Keratinocyte (primary cell): ENCODE data around the gene KLHL6. TPM values are rescaled to one million over a fixed set of nuclear protein-coding genes. Genes with fewer than 3 reads are reported as not detected.

Experiments
- DNase-seq: peaks from one replicate; pipeline ENCODE4 v3.0.0-alpha.2; 2011; ENCODE audit warnings: low read depth, missing footprints, low spot score
- FAIRE-seq: peaks from 2 replicates; lab custom pipeline; 2011; peaks lifted over from hg19 to GRCh38; lab: Jason Lieb, UNC
- H2AFZ ChIP-seq: 2 replicates; pipeline ENCODE4 v1.6.0; 2012; ENCODE audit warnings: low read length, control low read depth, inconsistent platforms; ENCODE audit not compliant: control insufficient read depth
- H3K27ac ChIP-seq: 2 replicates; pipeline ENCODE4 v1.5.1; 2011; ENCODE audit warnings: low read length; ENCODE audit not compliant: control insufficient read depth, insufficient read depth
- H3K27me3 ChIP-seq: 3 replicates; pipeline ENCODE4 v1.6.0; 2011; ENCODE audit warnings: low read length; ENCODE audit not compliant: control insufficient read depth, insufficient read depth; ENCODE audit errors: extremely low read depth
- H3K36me3 ChIP-seq, 2 experiments: 2 replicates in 1 of 2; 3 replicates in 1 of 2; pipeline ENCODE4 v1.5.1; 2011; ENCODE audit warnings: low read length in 2 of 2, mild to moderate bottlenecking in 1 of 2; ENCODE audit not compliant: control insufficient read depth in 2 of 2, insufficient read depth in 2 of 2; ENCODE audit errors: extremely low read depth in 1 of 2
- H3K4me1 ChIP-seq: 3 replicates; pipeline ENCODE4 v1.5.1; 2011; ENCODE audit warnings: low read length; ENCODE audit not compliant: control insufficient read depth, insufficient read depth; ENCODE audit errors: extremely low read depth
- H3K4me2 ChIP-seq: 3 replicates; pipeline ENCODE4 v1.6.0; 2011; ENCODE audit warnings: low read depth, low read length; ENCODE audit not compliant: control insufficient read depth, insufficient read depth; ENCODE audit errors: extremely low read depth
- H3K4me3 ChIP-seq, 3 experiments: fragments of 200-600 bp in 1 of 3; sonication (generic) in 1 of 3; 2 replicates in 2 of 3; 3 replicates in 1 of 3; pipeline ENCODE4 v1.5.1; 2011 to 2016; ENCODE audit warnings: low read length in 3 of 3, mild to moderate bottlenecking in 3 of 3, control low read depth in 2 of 3, inconsistent platforms in 1 of 3, low read depth in 1 of 3, mixed read lengths in 1 of 3, mixed run types in 1 of 3, moderate library complexity in 1 of 3; ENCODE audit not compliant: control insufficient read depth in 2 of 3, insufficient read depth in 2 of 3; ENCODE audit errors: extremely low read depth in 1 of 3
- H3K79me2 ChIP-seq: 2 replicates; pipeline ENCODE4 v1.6.0; 2012; ENCODE audit warnings: low read length; ENCODE audit not compliant: control insufficient read depth, insufficient read depth
- H3K9ac ChIP-seq: 3 replicates; pipeline ENCODE4 v1.6.0; 2011; ENCODE audit warnings: low read length; ENCODE audit not compliant: control insufficient read depth, insufficient read depth; ENCODE audit errors: extremely low read depth
- H3K9me1 ChIP-seq: 3 replicates; pipeline ENCODE4 v1.6.0; 2011; ENCODE audit warnings: low read length; ENCODE audit not compliant: control insufficient read depth, insufficient read depth; ENCODE audit errors: extremely low read depth
- H3K9me3 ChIP-seq: 2 replicates; pipeline ENCODE4 v1.5.1; 2012; ENCODE audit warnings: low read depth, low read length; ENCODE audit not compliant: control insufficient read depth
- H4K20me1 ChIP-seq: 3 replicates; pipeline ENCODE4 v1.6.0; 2011; ENCODE audit warnings: low read length; ENCODE audit not compliant: control insufficient read depth, insufficient read depth; ENCODE audit errors: extremely low read depth
- EZH2 ChIP-seq: IDR thresholded peaks from one replicate; pipeline ENCODE4 v1.6.1; 2012; ENCODE audit warnings: inconsistent platforms, mild to moderate bottlenecking, low read length, moderate library complexity
- dilution Hi-C: fragments of 300-500 bp; cut with MboI; formaldehyde crosslinking; loops from one replicate; pipeline ENCODE4 v1.7.0; 2020; ENCODE audit warnings: low sequenced_read_pairs; ENCODE audit not compliant: extremely low pct_ligation_motif_present
- polyA plus RNA-seq, 5 experiments: library from polyadenylated mRNA; depleted of rRNA in 3 of 5; stranded (reverse) in 3 of 5; stranded (forward) in 1 of 5; unstranded in 1 of 5; fragments of >200 nt; gene quantifications; 1 replicate in 1 of 5; 2 replicates in 3 of 5; 3 replicates in 1 of 5; pipeline versions ENCODE4 v1.2.1 to v1.2.3, GENCODE V29; 2011 to 2012; ENCODE audit warnings: missing spikeins in 2 of 5, low read depth in 1 of 5, low replicate concordance in 1 of 5
- TF ChIP-seq, protein P1 (sequence below), 3 experiments: IDR thresholded peaks in 1 of 3; conservative IDR thresholded peaks in 1 of 3; optimal IDR thresholded peaks in 1 of 3; 2 replicates in 2 of 3; 3 replicates in 1 of 3; pipeline versions ENCODE3 to v1.5.1; 2011; ENCODE audit warnings: low read length in 3 of 3, mild to moderate bottlenecking in 3 of 3, moderate library complexity in 2 of 3, control low read depth in 1 of 3, inconsistent platforms in 1 of 3; ENCODE audit not compliant: insufficient read depth in 2 of 3; ENCODE audit errors: extremely low read depth in 1 of 3

The KLHL6 gene
- polyA plus RNA-seq, 1 donor (not counting 4 experiments of a cell fraction or from before 2014, with no cell fraction given): 0.10 TPM

DNA sequence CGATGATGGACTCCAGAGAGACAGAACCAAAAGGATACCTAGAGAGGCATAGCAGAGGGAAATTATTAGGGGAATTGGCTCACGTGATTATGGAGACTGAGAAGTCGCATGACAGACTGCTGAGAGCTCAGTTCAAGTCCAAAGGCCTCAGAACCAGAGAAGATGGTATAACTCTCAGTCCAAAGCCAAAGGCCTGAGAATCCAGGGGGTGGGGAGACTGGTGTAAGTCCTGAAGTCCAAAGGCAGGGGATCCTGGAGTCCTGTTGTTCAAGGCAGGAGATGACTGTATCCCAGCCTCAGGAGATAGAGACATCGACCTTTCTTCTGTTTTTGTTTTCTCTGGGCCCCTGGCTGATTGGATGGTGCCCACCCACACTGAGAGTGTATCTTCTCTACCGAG lies 1.2 kb upstream of the KLHL6 start:
- H3K4me1 ChIP-seq: no peaks in the 10 kb centered on the region
- no peak overlapping the region for H3K9ac ChIP-seq
- no peak overlapping the region for H3K27ac ChIP-seq
- no peak overlapping the region for H2AFZ ChIP-seq
- no peak for TF ChIP-seq EZH2
- TF ChIP-seq, protein P1, sequence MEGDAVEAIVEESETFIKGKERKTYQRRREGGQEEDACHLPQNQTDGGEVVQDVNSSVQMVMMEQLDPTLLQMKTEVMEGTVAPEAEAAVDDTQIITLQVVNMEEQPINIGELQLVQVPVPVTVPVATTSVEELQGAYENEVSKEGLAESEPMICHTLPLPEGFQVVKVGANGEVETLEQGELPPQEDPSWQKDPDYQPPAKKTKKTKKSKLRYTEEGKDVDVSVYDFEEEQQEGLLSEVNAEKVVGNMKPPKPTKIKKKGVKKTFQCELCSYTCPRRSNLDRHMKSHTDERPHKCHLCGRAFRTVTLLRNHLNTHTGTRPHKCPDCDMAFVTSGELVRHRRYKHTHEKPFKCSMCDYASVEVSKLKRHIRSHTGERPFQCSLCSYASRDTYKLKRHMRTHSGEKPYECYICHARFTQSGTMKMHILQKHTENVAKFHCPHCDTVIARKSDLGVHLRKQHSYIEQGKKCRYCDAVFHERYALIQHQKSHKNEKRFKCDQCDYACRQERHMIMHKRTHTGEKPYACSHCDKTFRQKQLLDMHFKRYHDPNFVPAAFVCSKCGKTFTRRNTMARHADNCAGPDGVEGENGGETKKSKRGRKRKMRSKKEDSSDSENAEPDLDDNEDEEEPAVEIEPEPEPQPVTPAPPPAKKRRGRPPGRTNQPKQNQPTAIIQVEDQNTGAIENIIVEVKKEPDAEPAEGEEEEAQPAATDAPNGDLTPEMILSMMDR (optimal IDR thresholded peaks at IDR 0.05 in 1 of 3, IDR thresholded peaks at IDR 0.05 in 1 of 3, conservative IDR thresholded peaks at IDR 0.05 in 1 of 3; ENCODE audit: extremely low read depth in 1 of 3, insufficient read depth in 2 of 3, low read length in 3 of 3): no peak
- H3K9me1 ChIP-seq: no peaks in the 10 kb centered on the region
- no peak for DNase-seq
- dilution Hi-C loops: no loop called here
- no peak overlapping the region for H3K4me2 ChIP-seq
- H3K4me3 ChIP-seq: no peak overlapping the region
- H3K9me3 ChIP-seq: no peaks in the 10 kb centered on the region
- no peaks in the 10 kb centered on the region for H3K36me3 ChIP-seq
- FAIRE-seq: no peak
- H3K79me2 ChIP-seq: no peaks in the 10 kb centered on the region
- no peaks in the 10 kb centered on the region for H4K20me1 ChIP-seq
- no peaks in the 10 kb centered on the region for H3K27me3 ChIP-seq

DNA sequence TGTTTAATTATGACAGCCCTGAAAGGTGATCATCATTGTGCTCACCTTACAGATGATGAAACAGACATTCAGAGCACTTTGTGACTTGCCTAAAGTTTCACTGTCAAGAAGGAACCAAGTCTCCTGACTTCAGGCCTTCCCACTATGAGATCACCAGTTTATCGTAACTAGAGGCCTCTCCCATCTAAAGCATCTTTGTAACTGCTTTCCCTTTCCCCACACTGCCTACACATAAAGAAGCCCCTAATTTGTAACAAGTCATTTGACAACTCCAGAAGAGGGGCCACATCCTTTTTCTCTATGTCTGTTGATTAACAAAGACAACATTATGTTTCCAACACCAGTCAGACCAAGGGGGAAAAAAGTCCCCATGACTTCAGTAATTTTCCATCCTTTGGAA lies 1.1 kb downstream of the KLHL6 start:
- FAIRE-seq (no peak), DNase-seq (no peak)
- TF ChIP-seq, protein P1 (optimal IDR thresholded peaks at IDR 0.05 in 1 of 3, IDR thresholded peaks at IDR 0.05 in 1 of 3, conservative IDR thresholded peaks at IDR 0.05 in 1 of 3; ENCODE audit: extremely low read depth in 1 of 3, insufficient read depth in 2 of 3, low read length in 3 of 3): no peak
- no peak for TF ChIP-seq EZH2

More for the DNA sequence above, 1.1 kb downstream of the KLHL6 start:
- Histone ChIP-seq H4K20me1 (no peaks in the 10 kb centered on the region), H3K4me1 (no peaks in the 10 kb centered on the region), H3K27me3 (no peaks in the 10 kb centered on the region), H2AFZ (no peak overlapping the region), H3K36me3 (no peaks in the 10 kb centered on the region), H3K9me1 (no peaks in the 10 kb centered on the region), H3K9ac (no peak overlapping the region), H3K9me3 (no peaks in the 10 kb centered on the region), H3K27ac (no peak overlapping the region), H3K79me2 (no peaks in the 10 kb centered on the region), H3K4me2 (no peak overlapping the region), H3K4me3 (no peak overlapping the region)
- dilution Hi-C loops: no loop called here
